NB4 (cell line): ENCODE data around the gene NT5C3B.

ENCODE experiments used
- CTCF ChIP-seq: IDR thresholded peaks from one replicate; pipeline ENCODE4 v1.5.1; 2012; ENCODE audit warnings: low read depth, low read length
- MAX ChIP-seq: IDR thresholded peaks from 2 replicates; pipeline ENCODE4 v1.6.1; 2011; ENCODE audit warnings: low read depth, low read length
- POLR2A ChIP-seq: IDR thresholded peaks from 2 replicates; pipeline ENCODE4 v1.6.1; 2011; ENCODE audit warnings: mild to moderate bottlenecking; ENCODE audit not compliant: insufficient read length; ENCODE audit errors: extremely low read depth

- TF ChIP-seq POLR2A (no peak), CTCF (no peak), MAX (no peak)
These were observed 725 bp downstream of the NT5C3B start for GRCh38 chr17:41835214-41835799.
